ENCODE measurements around the gene LZTR1. TPM values are rescaled to one million over a fixed set of nuclear protein-coding genes. Genes with fewer than 3 reads are reported as not detected.
A peak's percentile ranks its signal among the peaks of the same experiment; 100 is the strongest.

Gene LZTR1
- total and polyA plus RNA-seq, 10 of the 15 experiments (the other 5 are each of a cell fraction or from before 2014, with no cell fraction given): 0.82 to 50.3 (median 19.3) TPM

GRCh38 chr22:21000987-21001600, 19.0 kb downstream of the LZTR1 start:
- RAD21 ChIA-PET (ENCODE audit: unreplicated experiment): no interaction called here
- no peak for DNase-seq (ENCODE audit: low read depth, low spot score)
- Histone ChIP-seq H3K79me2 (ENCODE audit: control insufficient read depth, insufficient read depth, low read length) (peaks cover 21% of the 10 kb centered on the region), H3K4me3 (peak overlapping the region; percentile 80), H3K4me2 (ENCODE audit: control insufficient read depth, insufficient read depth) (peak overlapping the region; percentile 90), H3K4me1 (ENCODE audit: control insufficient read depth, insufficient read depth, low read length) (peaks cover 5% of the 10 kb centered on the region), H3K27me3 (replicated peaks in 1 of 2; ENCODE audit: control insufficient read depth in 2 of 2, insufficient read depth in 2 of 2, low read length in 1 of 2) (no peaks in the 10 kb centered on the region), H2AFZ (ENCODE audit: control insufficient read depth, low read depth, low read length) (peak overlapping the region; percentile 93), H3K27ac (ENCODE audit: control insufficient read depth, insufficient read depth) (peak overlapping the region; percentile 96), H3K36me3 (ENCODE audit: control insufficient read depth in 2 of 2, insufficient read depth in 2 of 2, low read length in 1 of 2) (peaks cover 2 to 4% of the 10 kb centered on the region in 2 experiments; a peak in 1 of 4 replicates), H3K9ac (ENCODE audit: control insufficient read depth, insufficient read depth, low read length) (peak overlapping the region; percentile 91), H4K20me1 (ENCODE audit: control insufficient read depth, insufficient read depth) (no peaks in the 10 kb centered on the region), H3K9me3 (replicated peaks; ENCODE audit: control insufficient read depth, insufficient read depth, low read length) (no peaks in the 10 kb centered on the region)
- TF ChIP-seq HDGF (IDR thresholded peaks at IDR 0.05) (no peak), LARP7 (IDR thresholded peaks at IDR 0.05) (peak; percentile 7; the same call in 1 of the 2 replicates)
- POLR2A ChIA-PET: interaction anchor here (0.6 kb wide), 1 partner anchor 84 kb away, joined by 3 read pairs; the partner anchor contains the start of gene CRKL
- no TSS peak for BruUV-seq (replicated peaks)
- in situ Hi-C loops (cut with MboI) (no loop called here), intact Hi-C loops (cut with micrococcal nuclease; ENCODE audit: unreplicated experiment) (no loop called here)
- SMC1A ChIA-PET (ENCODE audit: uncharacterized antibody, unreplicated experiment): no interaction called here
- CTCF ChIA-PET: interaction anchor here (1.8 kb wide), 1 partner anchor 19 kb away, joined by 11 read pairs; the partner anchor contains the start of gene LZTR1
- WGBS (ENCODE audit: insufficient coverage, insufficient replicate concordance, low lambda C conversion rate, missing lambda C conversion rate): under 1% methylated on average over 26 of the region's 26 CpGs
- peak; percentile 18; the same call in 2 of the 3 replicates for ATAC-seq
- no peak for FAIRE-seq

- intact Hi-C loops (cut with micrococcal nuclease; ENCODE audit: unreplicated experiment) (loop anchor here (1.0 kb wide), 1 partner anchor 84 kb away; the partner anchor contains the start of gene CRKL), in situ Hi-C loops (cut with MboI) (no loop called here)
- Histone ChIP-seq H2AFZ (ENCODE audit: control insufficient read depth, low read depth, low read length) (peak within 1 kb of the TSS; percentile 93), H3K4me2 (ENCODE audit: control insufficient read depth, insufficient read depth) (peak within 1 kb of the TSS; percentile 98), H4K20me1 (ENCODE audit: control insufficient read depth, insufficient read depth) (no peaks in the 10 kb centered on the region), H3K4me3 (peak within 1 kb of the TSS; percentile 80), H3K9me3 (replicated peaks; ENCODE audit: control insufficient read depth, insufficient read depth, low read length) (no peaks in the 10 kb centered on the region), H3K9ac (ENCODE audit: control insufficient read depth, insufficient read depth, low read length) (peak within 1 kb of the TSS; percentile 91), H3K79me2 (ENCODE audit: control insufficient read depth, insufficient read depth, low read length) (peaks cover 21% of the 10 kb centered on the region), H3K36me3 (ENCODE audit: control insufficient read depth in 2 of 2, insufficient read depth in 2 of 2, low read length in 1 of 2) (peaks cover 0 to 4% of the 10 kb centered on the region in 2 experiments; a peak in 1 of 4 replicates), H3K27ac (ENCODE audit: control insufficient read depth, insufficient read depth) (peak within 1 kb of the TSS; percentile 96), H3K4me1 (ENCODE audit: control insufficient read depth, insufficient read depth, low read length) (peaks cover 5% of the 10 kb centered on the region), H3K27me3 (replicated peaks in 1 of 2; ENCODE audit: control insufficient read depth in 2 of 2, insufficient read depth in 2 of 2, low read length in 1 of 2) (no peaks in the 10 kb centered on the region)
- peak; percentile 91 for DNase-seq (ENCODE audit: low read depth, low spot score)
- under 1% methylated on average over 70 of the region's 83 CpGs for WGBS (ENCODE audit: insufficient coverage, insufficient replicate concordance, low lambda C conversion rate, missing lambda C conversion rate)
- peak; percentile 95 for ATAC-seq
- RAD21 ChIA-PET (ENCODE audit: unreplicated experiment): interaction anchor here (0.7 to 1.5 kb wide), 3 partner anchors 20 to 253 kb away, joined by 3 to 4 read pairs (median 4); partner anchors contain the start of gene LZTR1
- peak; percentile 97 for FAIRE-seq
- CTCF ChIA-PET: interaction anchor here (1.0 to 2.3 kb wide), 6 partner anchors 19 to 116 kb away, joined by 3 to 11 read pairs (median 8); partner anchors contain the start of gene LZTR1
- TSS peak; percentile 88 for BruUV-seq (replicated peaks)
- POLR2A ChIA-PET: interaction anchor here (1.0 to 2.0 kb wide), 3 partner anchors 11 to 81 kb away, joined by 3 to 9 read pairs (median 4); partner anchors contain the start of gene LZTR1
- SMC1A ChIA-PET (ENCODE audit: uncharacterized antibody, unreplicated experiment): interaction anchor here (1.4 kb wide), 1 partner anchor 22 kb away, joined by 4 read pairs; no protein-coding TSS in a partner anchor
- TF ChIP-seq PKNOX1 (IDR thresholded peaks at IDR 0.05): peak; percentile 67
- no peak for TF ChIP-seq JUND (IDR thresholded peaks at IDR 0.05; ENCODE audit: low read depth, low read length)
- no peak for TF ChIP-seq RAD51 (IDR thresholded peaks at IDR 0.05)
- TF ChIP-seq CBX3 (IDR thresholded peaks at IDR 0.05; ENCODE audit: borderline replicate concordance, low read depth): no peak
- TF ChIP-seq FOS (IDR thresholded peaks at IDR 0.05; ENCODE audit: borderline replicate concordance, extremely low read depth, insufficient read length): no peak
- TF ChIP-seq HCFC1 (IDR thresholded peaks at IDR 0.05; ENCODE audit: low read length): peak; percentile 51
- peak; percentile 63; the same call in 1 of the 2 replicates for TF ChIP-seq IRF5 (IDR thresholded peaks at IDR 0.05; ENCODE audit: borderline replicate concordance)
- TF ChIP-seq ATF2 (IDR thresholded peaks at IDR 0.05; ENCODE audit: low read length): no peak
- no peak for TF ChIP-seq STAT3 (IDR thresholded peaks at IDR 0.05; ENCODE audit: low read depth, low read length)
Measured at GRCh38 chr22:21001601-21002325, 19.7 kb downstream of the LZTR1 start, which contains the start of gene THAP7. Gene THAP7 (minus strand): TSS chr22:21002118. CDS start chr22:21001911, 207 bp downstream.
